Activated T-cell treated with anti-CD3 and anti-CD28 coated beads, Interleukin-2, amount 50 U/mL, for 24 hours (primary cell): ENCODE results near the gene SNTA1.
"Not testable (repeated sequence)": the region's sequence is repeated elsewhere in the genome, so short reads cannot be mapped to it uniquely, and the experiment has no call there.

Source experiments
- DNase-seq: peaks from one replicate; pipeline ENCODE4 v3.0.0-alpha.2; 2020
- H3K27ac Mint-ChIP-seq: 2 replicates; pipeline ENCODE4 v1.8.0; 2020; ENCODE audit warnings: mild to moderate bottlenecking, mixed read lengths
- H3K27me3 Mint-ChIP-seq: 2 replicates; pipeline ENCODE4 v1.8.0; 2020; ENCODE audit warnings: mixed read lengths
- H3K36me3 Mint-ChIP-seq: 2 replicates; pipeline ENCODE4 v1.8.0; 2020; ENCODE audit warnings: low read depth, mixed read lengths
- H3K4me1 Mint-ChIP-seq: 2 replicates; pipeline ENCODE4 v1.8.0; 2020; ENCODE audit warnings: low read depth, mixed read lengths
- H3K4me3 Mint-ChIP-seq: 2 replicates; pipeline ENCODE4 v1.8.0; 2020; ENCODE audit warnings: mild to moderate bottlenecking, moderate library complexity, mixed read lengths
- H3K9me3 Mint-ChIP-seq: 2 replicates; pipeline ENCODE4 v1.8.0; 2020; ENCODE audit warnings: mixed read lengths

The SNTA1 gene

DNA sequence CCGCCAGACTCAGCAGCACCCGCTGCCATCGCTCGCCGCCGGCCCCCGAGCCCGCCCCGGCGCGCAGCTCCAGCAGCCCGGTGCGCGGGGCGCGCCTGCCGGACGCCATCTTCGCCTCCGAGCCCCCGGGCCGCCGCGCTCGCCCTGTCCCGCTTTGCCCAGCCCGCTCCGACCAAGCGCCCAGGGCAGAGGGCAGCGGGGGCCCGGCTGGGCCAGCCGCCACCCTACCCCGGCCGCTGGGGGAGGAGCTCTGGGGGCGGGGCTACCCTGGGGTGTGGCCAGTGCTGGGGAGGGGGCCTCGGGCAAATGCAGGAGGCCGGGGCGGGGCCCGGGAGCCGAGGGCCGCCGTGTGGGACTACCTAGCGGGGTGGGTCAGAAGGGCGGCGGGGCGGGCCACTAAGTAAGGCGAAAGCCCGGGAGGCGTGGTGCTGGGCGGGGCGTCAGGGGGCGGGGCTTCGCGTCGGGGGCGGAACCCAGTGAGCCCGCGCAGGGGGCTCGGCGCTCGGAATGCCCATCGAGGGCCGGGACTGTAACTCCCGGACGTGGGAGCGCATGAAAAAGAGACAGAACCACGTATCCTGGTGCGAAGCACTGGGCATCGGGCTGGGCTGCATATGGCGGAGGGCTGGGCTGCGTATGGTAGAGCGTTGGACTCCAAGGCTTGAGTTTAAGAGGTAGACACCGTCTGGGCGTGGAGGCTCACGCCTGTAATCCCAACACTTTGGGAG, at the start of gene SNTA1:
TSS of gene SNTA1 (minus strand) at position 252 of the 728 bp plus-strand sequence. CDS start at position 109, 143 bp downstream.
- Mint-ChIP-seq H3K9me3 (no peaks in the 10 kb centered on the region), H3K27ac (peak within 1 kb of the TSS; percentile 94), H3K27me3 (no peaks in the 10 kb centered on the region), H3K36me3 (no peaks in the 10 kb centered on the region), H3K4me1 (peaks cover 18% of the 10 kb centered on the region), H3K4me3 (peak within 1 kb of the TSS; percentile 85)
- peak; percentile 92 for DNase-seq

DNA sequence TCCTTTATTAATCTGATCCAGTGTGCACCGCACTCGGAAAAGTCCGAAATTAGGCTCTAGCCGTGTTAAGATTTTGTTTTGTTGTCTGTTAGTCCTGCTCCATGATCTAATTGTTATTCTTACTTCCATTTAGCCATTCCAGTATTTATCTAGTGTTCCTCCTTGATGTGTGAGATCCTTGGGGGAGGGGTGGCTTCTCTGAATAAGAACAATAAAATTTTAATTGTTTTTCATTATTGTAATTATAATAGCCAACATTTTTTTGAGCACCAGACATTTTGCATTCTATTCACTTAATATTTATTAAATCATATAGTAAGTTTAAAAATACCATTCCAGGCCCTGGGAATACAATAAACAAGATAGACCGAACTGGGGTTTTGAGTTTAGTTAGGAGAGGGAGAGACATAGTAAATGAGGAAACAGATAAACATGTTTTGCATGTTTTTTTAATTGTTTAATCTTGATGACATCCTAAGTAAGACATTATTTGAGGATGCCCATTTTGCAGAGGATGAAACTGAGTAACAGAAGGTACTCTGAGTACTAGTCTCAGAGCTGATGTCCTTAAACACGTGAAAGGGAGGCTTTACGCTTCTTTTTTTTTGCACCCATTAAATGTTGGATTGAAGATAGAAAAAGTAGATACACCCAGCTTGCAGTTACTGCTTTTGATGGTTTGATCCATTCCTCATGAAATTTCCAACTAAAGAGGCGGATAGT, 47.5 kb upstream of the SNTA1 start:
- no peak for DNase-seq
- H3K4me3 Mint-ChIP-seq = peak overlapping the region; percentile 86
- peak overlapping the region; percentile 88 for H3K27ac Mint-ChIP-seq
- H3K36me3 Mint-ChIP-seq = peaks cover 9% of the 10 kb centered on the region
- H3K4me1 Mint-ChIP-seq = peaks cover 17% of the 10 kb centered on the region
- no peaks in the 10 kb centered on the region for H3K9me3 Mint-ChIP-seq
- no peaks in the 10 kb centered on the region for H3K27me3 Mint-ChIP-seq

DNA sequence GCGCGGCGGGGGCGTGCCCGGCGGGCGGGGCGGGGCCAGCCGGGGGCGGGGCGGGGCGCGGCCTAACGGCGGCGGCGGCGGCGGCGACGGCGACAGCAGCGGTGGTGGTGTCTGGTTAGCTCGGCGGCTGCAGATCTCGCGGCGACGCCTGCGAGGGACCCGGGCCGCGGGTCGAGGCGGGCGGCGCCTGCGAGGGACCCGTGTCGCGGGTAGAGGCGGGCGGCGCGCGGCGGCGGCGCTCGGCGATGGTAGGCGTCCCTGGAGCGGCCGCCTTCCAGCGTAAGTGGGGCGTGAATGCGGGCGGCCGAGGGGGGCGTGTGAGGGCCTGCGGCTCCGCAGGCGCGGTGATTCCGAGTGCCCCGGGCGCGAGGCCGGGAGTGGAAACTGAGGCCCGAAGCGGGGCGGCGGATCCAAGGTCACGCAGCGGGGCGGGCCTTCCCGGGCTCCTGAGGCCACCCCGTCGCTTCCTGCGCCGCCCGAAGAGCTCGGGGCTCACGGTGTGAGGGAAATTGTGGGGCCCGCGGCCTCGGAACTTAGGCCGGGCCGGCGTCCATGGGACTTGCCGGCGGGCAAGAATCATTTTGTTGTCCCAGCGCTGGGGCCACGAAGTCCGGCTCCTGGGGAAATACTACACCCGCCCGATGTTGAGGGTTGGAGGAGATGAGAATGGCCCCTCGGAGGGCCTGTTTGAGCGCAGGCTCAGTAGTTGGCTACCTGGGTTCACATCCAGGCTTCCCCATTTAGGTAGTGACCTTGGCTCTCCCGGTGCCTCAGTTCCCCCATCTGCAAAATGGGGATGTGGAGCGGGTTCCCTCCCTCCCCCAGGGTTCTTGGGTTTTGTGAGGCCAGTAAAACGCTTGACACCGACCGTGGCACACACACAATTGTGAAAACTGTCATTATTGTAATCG, 46.7 kb upstream of the SNTA1 start, which contains the start of gene CBFA2T2:
TSS of gene CBFA2T2 (plus strand) at position 74 of the 911 bp plus-strand sequence. CDS start at position 246, 172 bp downstream.
- Mint-ChIP-seq H3K9me3 (no peaks in the 10 kb centered on the region), H3K36me3 (peaks cover 9% of the 10 kb centered on the region), H3K27ac (peak within 1 kb of the TSS; percentile 92), H3K4me3 (peak within 1 kb of the TSS; percentile 86), H3K27me3 (no peaks in the 10 kb centered on the region), H3K4me1 (peaks cover 14% of the 10 kb centered on the region)
- no peak for DNase-seq

DNA sequence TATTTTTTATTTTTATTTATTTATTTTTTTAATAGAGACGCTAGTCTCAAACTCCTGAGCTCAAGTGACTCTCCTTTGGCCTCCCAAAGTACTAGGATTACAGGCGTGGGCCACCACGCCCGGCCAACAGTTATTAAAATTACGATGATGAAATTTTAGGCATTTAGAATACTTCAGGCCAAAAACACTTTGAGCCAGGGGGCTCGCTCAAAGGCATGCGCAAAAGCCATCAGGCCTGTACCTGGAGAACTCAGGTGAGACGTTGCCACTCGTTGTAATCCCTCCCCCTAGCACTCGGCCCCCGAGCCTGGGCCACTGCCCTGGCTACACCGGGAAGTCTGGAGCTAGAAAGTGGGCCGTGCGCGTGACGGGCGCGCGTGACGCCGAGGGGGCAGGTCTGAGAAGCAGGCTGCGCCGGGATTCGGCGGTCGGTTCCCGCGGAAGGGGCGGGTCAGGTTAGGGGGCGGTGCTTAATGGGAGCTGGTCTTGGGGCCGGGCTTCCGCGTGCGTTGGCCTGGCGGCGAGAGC, 46.0 kb upstream of the SNTA1 start:
- Mint-ChIP-seq H3K9me3 (no peaks in the 10 kb centered on the region), H3K27ac (peak overlapping the region; percentile 92), H3K27me3 (no peaks in the 10 kb centered on the region), H3K4me3 (peak overlapping the region; percentile 86), H3K4me1 (peaks cover 14% of the 10 kb centered on the region), H3K36me3 (peaks cover 9% of the 10 kb centered on the region)
- peak; percentile 100 for DNase-seq

DNA sequence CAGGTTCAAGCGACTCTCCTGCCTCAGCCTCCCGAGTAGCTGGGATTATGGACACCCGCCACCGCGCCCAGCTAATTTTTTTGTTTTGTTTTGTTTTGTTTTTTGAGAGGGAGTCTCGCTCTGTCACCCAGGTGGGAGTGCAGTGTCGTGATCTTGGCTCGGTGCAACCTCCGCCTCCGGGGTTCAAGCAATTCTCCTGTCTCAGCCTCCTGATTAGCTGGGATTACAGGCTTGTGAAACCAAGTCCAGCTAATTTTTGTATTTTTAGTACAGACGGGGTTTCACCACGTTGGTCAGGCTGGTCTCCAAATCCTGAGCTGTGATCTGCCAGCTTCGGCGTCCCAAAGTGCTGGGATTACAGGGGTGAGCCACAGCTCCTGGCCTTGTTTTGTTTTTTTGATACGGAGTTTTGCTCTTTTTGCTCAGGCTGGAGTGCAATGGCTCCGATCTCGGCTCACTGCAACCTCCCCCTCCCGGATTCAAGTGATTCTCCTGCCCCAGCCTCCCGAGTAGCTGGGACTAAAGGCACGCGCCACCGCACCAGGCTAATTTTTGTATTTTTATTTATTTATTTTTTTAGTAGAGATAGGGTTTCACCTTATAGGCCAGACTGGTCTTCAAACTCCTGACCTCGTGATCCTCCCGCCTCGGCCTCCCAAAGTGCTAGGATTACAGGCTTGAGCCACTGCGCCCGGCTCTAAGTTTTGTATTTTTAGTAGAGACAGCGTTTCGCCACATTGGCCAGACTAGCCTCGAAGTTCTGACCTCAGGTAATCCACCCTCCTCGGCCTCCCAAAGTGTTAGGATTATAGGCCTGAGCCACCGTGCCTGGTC, 45.3 kb upstream of the SNTA1 start:
- H3K27me3 Mint-ChIP-seq, H3K9me3 Mint-ChIP-seq, DNase-seq, H3K27ac Mint-ChIP-seq, H3K36me3 Mint-ChIP-seq: not testable (repeated sequence)
- peak overlapping the region; percentile 39 for H3K4me3 Mint-ChIP-seq
- H3K4me1 Mint-ChIP-seq = peaks cover 14% of the 10 kb centered on the region

- H3K4me1 Mint-ChIP-seq = peaks cover 13% of the 10 kb centered on the region
- no peak overlapping the region for H3K27ac Mint-ChIP-seq
- H3K9me3 Mint-ChIP-seq = no peaks in the 10 kb centered on the region
- peaks cover 7% of the 10 kb centered on the region for H3K36me3 Mint-ChIP-seq
- H3K4me3 Mint-ChIP-seq = no peak overlapping the region
- no peaks in the 10 kb centered on the region for H3K27me3 Mint-ChIP-seq
- no peak for DNase-seq
Observed at GRCh38 chr20:33488201-33488600, 44.6 kb upstream of the SNTA1 start.

GRCh38 chr20:33483186-33483585, 39.6 kb upstream of the SNTA1 start:
- not testable (repeated sequence) for H3K27me3 Mint-ChIP-seq, DNase-seq, H3K9me3 Mint-ChIP-seq, H3K27ac Mint-ChIP-seq, H3K4me3 Mint-ChIP-seq, H3K36me3 Mint-ChIP-seq, H3K4me1 Mint-ChIP-seq

GRCh38 chr20:33482581-33482980, 39.0 kb upstream of the SNTA1 start:
- Mint-ChIP-seq H3K27me3 (no peaks in the 10 kb centered on the region), H3K4me1 (no peaks in the 10 kb centered on the region), H3K9me3 (no peaks in the 10 kb centered on the region), H3K4me3 (no peak overlapping the region), H3K36me3 (no peaks in the 10 kb centered on the region), H3K27ac (no peak overlapping the region)
- DNase-seq = no peak

GRCh38 chr20:33481431-33481941, 37.9 kb upstream of the SNTA1 start:
- H3K4me1 Mint-ChIP-seq = no peaks in the 10 kb centered on the region
- no peak overlapping the region for H3K4me3 Mint-ChIP-seq
- no peaks in the 10 kb centered on the region for H3K36me3 Mint-ChIP-seq
- H3K9me3 Mint-ChIP-seq = no peaks in the 10 kb centered on the region
- no peaks in the 10 kb centered on the region for H3K27me3 Mint-ChIP-seq
- no peak overlapping the region for H3K27ac Mint-ChIP-seq
- no peak for DNase-seq

DNA sequence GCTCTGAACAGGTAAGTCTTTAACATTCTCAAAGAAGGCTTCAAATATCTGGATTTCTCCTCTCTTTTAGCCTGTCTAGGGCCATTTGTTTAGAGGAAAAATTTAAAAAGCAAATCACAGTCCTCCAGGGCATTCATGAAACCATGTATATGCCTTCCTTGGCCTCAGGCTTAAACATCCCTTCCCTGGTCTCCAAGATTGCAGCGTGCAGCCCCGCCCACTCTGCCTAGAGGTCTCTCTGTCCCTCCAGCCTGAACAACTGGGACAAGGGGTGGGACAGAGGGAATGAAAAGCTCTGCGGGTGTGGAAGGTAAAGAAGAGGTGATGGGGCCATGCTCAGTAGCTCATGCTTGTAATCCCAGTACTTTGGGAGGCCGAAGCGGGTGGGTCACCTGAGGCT, 36.5 kb upstream of the SNTA1 start:
- no peaks in the 10 kb centered on the region for H3K27me3 Mint-ChIP-seq
- H3K27ac Mint-ChIP-seq = no peak overlapping the region
- no peaks in the 10 kb centered on the region for H3K9me3 Mint-ChIP-seq
- no peak overlapping the region for H3K4me3 Mint-ChIP-seq
- DNase-seq = no peak
- no peaks in the 10 kb centered on the region for H3K36me3 Mint-ChIP-seq
- no peaks in the 10 kb centered on the region for H3K4me1 Mint-ChIP-seq

DNA sequence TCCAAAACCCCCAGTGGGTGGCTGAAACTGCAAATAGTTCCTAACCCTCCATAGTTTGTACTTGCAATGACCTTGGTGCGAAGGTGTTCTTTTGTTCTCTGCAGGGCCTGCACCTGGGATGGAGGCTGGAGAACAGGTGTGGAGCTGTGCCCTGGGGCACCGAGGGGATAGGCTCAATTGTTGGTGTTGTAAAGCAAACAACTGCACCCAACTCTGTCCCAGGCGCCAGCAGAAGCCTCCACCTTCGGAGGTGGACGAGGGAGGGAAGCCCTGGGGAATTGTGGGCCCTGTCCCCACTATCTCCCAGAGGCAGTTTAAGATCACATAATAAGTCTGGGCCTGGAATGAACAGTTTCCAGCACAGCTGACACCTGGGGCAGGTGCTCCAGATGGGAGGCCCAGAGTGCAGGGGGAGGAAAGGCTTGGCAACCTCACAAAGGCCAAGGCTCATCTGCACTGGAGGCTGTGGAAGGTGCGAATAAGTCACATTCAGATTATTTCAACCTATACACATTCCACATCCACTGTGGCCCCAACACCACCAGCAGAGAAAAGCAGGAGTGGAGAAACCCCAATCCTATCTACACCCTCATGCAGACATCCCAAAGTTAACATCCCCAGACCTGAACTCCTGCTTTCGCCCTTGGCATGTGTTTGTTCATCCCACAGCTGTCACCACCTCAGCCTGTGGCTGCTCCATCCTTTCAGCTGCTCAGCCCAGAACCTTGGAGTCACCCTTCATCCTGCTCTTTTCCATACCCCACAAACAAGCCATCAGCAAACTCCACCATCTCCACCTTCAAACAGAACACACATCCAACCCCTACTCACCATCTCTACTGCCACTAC, 34.0 kb upstream of the SNTA1 start:
- no peaks in the 10 kb centered on the region for H3K9me3 Mint-ChIP-seq
- no peaks in the 10 kb centered on the region for H3K4me1 Mint-ChIP-seq
- no peaks in the 10 kb centered on the region for H3K27me3 Mint-ChIP-seq
- no peak overlapping the region for H3K4me3 Mint-ChIP-seq
- no peak for DNase-seq
- no peak overlapping the region for H3K27ac Mint-ChIP-seq
- no peaks in the 10 kb centered on the region for H3K36me3 Mint-ChIP-seq

DNA sequence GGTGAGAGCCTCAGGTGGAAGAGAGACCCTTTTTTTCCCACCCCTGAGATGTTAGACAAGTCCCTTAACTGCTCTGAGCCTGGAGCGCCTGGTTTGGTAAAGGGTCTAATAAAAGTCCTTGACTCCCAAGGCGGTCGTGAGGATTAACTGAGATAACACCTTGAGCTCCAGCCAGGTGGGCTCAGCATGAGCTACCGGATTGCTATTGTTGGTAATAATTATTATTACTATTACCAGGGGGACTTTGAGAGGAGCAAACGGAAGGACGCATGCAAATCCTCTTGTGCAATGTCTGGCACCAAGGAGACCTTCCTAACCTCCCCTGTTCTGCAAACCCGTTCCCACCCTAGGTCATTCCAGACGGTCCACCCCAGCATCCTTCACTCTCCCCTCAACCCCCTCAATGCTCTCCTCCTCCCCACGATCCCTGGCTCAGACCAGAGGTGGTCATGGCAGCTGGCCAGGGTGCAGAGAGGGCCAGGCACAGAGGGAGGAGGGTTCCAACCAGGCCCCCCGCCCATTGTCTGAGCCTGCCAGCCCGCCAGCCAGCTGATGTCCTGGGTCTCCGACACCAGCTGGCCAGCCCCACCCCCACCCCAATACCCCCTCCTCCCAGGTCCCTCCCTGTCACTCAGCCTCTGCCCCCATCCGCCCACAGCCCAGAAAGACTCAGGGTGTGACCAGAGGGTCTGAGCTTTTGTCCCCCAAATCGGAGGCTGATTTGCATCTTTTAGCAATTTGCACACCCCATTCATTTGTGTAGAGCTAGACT, 32.0 kb upstream of the SNTA1 start:
- DNase-seq = no peak
- Mint-ChIP-seq H3K4me3 (no peak overlapping the region), H3K4me1 (no peaks in the 10 kb centered on the region), H3K27me3 (no peaks in the 10 kb centered on the region), H3K9me3 (no peaks in the 10 kb centered on the region), H3K36me3 (no peaks in the 10 kb centered on the region), H3K27ac (no peak overlapping the region)
